ENCODE data around the gene MPRIP. TPM values are rescaled to one million over a fixed set of nuclear protein-coding genes. Genes with fewer than 3 reads are reported as not detected.

MPRIP gene
- polyA plus RNA-seq, 1 of the 3 experiments (the other 2 are of a cell fraction), result 64.4 TPM

DNA sequence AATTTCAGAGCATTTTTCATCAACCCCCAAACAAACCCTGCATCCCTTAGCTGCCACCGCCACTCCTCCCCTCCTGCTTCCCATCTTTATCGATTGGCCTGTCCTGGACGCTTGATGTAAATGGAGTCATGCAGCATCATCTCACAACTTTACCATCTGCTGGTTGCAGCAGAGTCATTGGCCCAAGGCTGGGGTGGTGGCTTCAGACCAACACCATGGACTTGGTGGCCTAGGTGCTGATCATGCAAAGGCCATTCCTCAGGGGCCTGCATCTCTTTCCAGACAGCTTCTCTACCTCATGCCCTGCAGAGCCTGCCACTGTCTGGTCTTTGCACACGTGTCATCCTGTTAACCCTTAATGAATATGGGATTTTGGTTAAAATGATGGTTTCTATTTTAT, 73.4 kb downstream of the MPRIP start:
- no peak for DNase-seq
- TF ChIP-seq, protein P1, sequence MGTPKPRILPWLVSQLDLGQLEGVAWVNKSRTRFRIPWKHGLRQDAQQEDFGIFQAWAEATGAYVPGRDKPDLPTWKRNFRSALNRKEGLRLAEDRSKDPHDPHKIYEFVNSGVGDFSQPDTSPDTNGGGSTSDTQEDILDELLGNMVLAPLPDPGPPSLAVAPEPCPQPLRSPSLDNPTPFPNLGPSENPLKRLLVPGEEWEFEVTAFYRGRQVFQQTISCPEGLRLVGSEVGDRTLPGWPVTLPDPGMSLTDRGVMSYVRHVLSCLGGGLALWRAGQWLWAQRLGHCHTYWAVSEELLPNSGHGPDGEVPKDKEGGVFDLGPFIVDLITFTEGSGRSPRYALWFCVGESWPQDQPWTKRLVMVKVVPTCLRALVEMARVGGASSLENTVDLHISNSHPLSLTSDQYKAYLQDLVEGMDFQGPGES (IDR thresholded peaks at IDR 0.05; ENCODE audit: low read depth, low read length), result no peak
- TF ChIP-seq SMC3 (IDR thresholded peaks at IDR 0.05; ENCODE audit: low read depth, low read length), result no peak
- no peak for TF ChIP-seq YY1 (IDR thresholded peaks at IDR 0.05; ENCODE audit: low read depth)
- TF ChIP-seq, protein P2, sequence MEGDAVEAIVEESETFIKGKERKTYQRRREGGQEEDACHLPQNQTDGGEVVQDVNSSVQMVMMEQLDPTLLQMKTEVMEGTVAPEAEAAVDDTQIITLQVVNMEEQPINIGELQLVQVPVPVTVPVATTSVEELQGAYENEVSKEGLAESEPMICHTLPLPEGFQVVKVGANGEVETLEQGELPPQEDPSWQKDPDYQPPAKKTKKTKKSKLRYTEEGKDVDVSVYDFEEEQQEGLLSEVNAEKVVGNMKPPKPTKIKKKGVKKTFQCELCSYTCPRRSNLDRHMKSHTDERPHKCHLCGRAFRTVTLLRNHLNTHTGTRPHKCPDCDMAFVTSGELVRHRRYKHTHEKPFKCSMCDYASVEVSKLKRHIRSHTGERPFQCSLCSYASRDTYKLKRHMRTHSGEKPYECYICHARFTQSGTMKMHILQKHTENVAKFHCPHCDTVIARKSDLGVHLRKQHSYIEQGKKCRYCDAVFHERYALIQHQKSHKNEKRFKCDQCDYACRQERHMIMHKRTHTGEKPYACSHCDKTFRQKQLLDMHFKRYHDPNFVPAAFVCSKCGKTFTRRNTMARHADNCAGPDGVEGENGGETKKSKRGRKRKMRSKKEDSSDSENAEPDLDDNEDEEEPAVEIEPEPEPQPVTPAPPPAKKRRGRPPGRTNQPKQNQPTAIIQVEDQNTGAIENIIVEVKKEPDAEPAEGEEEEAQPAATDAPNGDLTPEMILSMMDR (IDR thresholded peaks at IDR 0.05), result no peak
- no peak for TF ChIP-seq NRF1 (IDR thresholded peaks at IDR 0.05; ENCODE audit: low read depth, low read length)
- TF ChIP-seq, protein P3, sequence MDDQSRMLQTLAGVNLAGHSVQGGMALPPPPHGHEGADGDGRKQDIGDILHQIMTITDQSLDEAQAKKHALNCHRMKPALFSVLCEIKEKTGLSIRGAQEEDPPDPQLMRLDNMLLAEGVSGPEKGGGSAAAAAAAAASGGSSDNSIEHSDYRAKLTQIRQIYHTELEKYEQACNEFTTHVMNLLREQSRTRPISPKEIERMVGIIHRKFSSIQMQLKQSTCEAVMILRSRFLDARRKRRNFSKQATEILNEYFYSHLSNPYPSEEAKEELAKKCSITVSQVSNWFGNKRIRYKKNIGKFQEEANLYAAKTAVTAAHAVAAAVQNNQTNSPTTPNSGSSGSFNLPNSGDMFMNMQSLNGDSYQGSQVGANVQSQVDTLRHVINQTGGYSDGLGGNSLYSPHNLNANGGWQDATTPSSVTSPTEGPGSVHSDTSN (IDR thresholded peaks at IDR 0.05), result no peak
- TF ChIP-seq MAX (IDR thresholded peaks at IDR 0.05; ENCODE audit: low read depth), result no peak
- no peak for TF ChIP-seq MEF2A (IDR thresholded peaks at IDR 0.05; ENCODE audit: borderline replicate concordance, low read depth)
- TF ChIP-seq RXRA (IDR thresholded peaks at IDR 0.05; ENCODE audit: borderline replicate concordance, low read depth), result no peak
- TF ChIP-seq FOXM1 (IDR thresholded peaks at IDR 0.05; ENCODE audit: low read depth), result no peak
- TF ChIP-seq EZH2phosphoT487 (IDR thresholded peaks at IDR 0.05; ENCODE audit: borderline replicate concordance, low read depth), result no peak
- no peak for TF ChIP-seq FOSL2 (IDR thresholded peaks at IDR 0.05; ENCODE audit: borderline replicate concordance, low read depth)
- no peak for TF ChIP-seq JUND (IDR thresholded peaks at IDR 0.05)
- TF ChIP-seq RFX5 (IDR thresholded peaks at IDR 0.05; ENCODE audit: low read length), result no peak
- no peak for TF ChIP-seq NFIC (IDR thresholded peaks at IDR 0.05; ENCODE audit: borderline replicate concordance)
- TF ChIP-seq TAF1 (IDR thresholded peaks at IDR 0.05; ENCODE audit: borderline replicate concordance, low read depth, low read length), result no peak
- no peak for TF ChIP-seq GABPA (IDR thresholded peaks at IDR 0.05; ENCODE audit: low read depth)
- TF ChIP-seq, protein P4, sequence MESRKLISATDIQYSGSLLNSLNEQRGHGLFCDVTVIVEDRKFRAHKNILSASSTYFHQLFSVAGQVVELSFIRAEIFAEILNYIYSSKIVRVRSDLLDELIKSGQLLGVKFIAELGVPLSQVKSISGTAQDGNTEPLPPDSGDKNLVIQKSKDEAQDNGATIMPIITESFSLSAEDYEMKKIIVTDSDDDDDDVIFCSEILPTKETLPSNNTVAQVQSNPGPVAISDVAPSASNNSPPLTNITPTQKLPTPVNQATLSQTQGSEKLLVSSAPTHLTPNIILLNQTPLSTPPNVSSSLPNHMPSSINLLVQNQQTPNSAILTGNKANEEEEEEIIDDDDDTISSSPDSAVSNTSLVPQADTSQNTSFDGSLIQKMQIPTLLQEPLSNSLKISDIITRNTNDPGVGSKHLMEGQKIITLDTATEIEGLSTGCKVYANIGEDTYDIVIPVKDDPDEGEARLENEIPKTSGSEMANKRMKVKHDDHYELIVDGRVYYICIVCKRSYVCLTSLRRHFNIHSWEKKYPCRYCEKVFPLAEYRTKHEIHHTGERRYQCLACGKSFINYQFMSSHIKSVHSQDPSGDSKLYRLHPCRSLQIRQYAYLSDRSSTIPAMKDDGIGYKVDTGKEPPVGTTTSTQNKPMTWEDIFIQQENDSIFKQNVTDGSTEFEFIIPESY (IDR thresholded peaks at IDR 0.05; ENCODE audit: borderline replicate concordance, low read depth), result no peak
- POLR2A ChIA-PET, result no interaction called here
- CTCF ChIA-PET, result no interaction called here
- H3K79me2 ChIP-seq (ENCODE audit: insufficient read depth), result peaks cover 100% of the 10 kb centered on the region
- H3K9me3 ChIP-seq, result no peaks in the 10 kb centered on the region
- no peak overlapping the region for H3K27ac ChIP-seq (ENCODE audit: low read depth in 2 of 2, low read length in 1 of 2)
- H2AFZ ChIP-seq (ENCODE audit: low read depth), result no peak overlapping the region
- H4K20me1 ChIP-seq (ENCODE audit: insufficient read depth), result peaks cover 96% of the 10 kb centered on the region
- WGBS (ENCODE audit: low lambda C conversion rate), result 93% methylated on average over 4 of the region's 4 CpGs
- H3K36me3 ChIP-seq (replicated peaks in 1 of 2; ENCODE audit: control insufficient read depth in 1 of 2, insufficient read depth in 2 of 2, low read length in 1 of 2), result peaks cover 0 to 3% of the 10 kb centered on the region in 2 experiments
- H3K4me3 ChIP-seq (ENCODE audit: low read depth in 2 of 2, low read length in 1 of 2), result no peak overlapping the region
- no peaks in the 10 kb centered on the region for H3K9me2 ChIP-seq
- peaks cover 8% of the 10 kb centered on the region for H3F3A ChIP-seq (replicated peaks; ENCODE audit: insufficient read depth)
- no peak overlapping the region for H3K4me2 ChIP-seq
- H3K27me3 ChIP-seq (ENCODE audit: insufficient read depth), result no peaks in the 10 kb centered on the region
- no peak overlapping the region for H3K9ac ChIP-seq
- H3K4me1 ChIP-seq (ENCODE audit: control insufficient read depth in 1 of 2, insufficient read depth in 2 of 2, low read depth in 1 of 2, low read length in 1 of 2), result peaks cover 0 to 40% of the 10 kb centered on the region in 2 experiments; a peak in 1 of 4 replicates
